B cell (primary cell): ENCODE results near the gene TTLL11. TPM values are rescaled to one million over a fixed set of nuclear protein-coding genes. Genes with fewer than 3 reads are reported as not detected.

Experiments used
- ATAC-seq: fragments of 200-7000 bp; cut with Tn5 transposase; one replicate; pipeline ENCODE4 v1.10.0; 2021; ENCODE audit warnings: low read depth, mild to moderate bottlenecking, moderate number of reproducible peaks, moderate library complexity
- CTCF ChIA-PET: fragments of 350-600 bp; sonication (Branson Sonifier 250); formaldehyde crosslinking; loops from one replicate; lab custom pipeline; 2021; ENCODE audit warnings: antibody characterized with exemption, inconsistent platforms; lab: Charles Lee
- POLR2A ChIA-PET: fragments of 350-600 bp; sonication (Branson Sonifier 250); formaldehyde crosslinking; loops from one replicate; lab custom pipeline; 2021; ENCODE audit warnings: antibody characterized with exemption; lab: Charles Lee
- DNase-seq: peaks from one replicate; pipeline ENCODE4 v3.0.0; 2013
- H2AFZ ChIP-seq: 2 replicates; pipeline ENCODE4 v1.6.1; 2012; ENCODE audit warnings: mild to moderate bottlenecking, low read depth, low read length; ENCODE audit not compliant: insufficient read depth, poor library complexity, severe bottlenecking
- H3K27ac ChIP-seq, 2 donors: 1 replicate in 1 of 2; 2 replicates in 1 of 2; pipeline ENCODE4 v1.5.1; 2012 to 2013; ENCODE audit warnings: low read length in 2 of 2, mild to moderate bottlenecking in 2 of 2, moderate library complexity in 1 of 2
- H3K27me3 ChIP-seq, 4 experiments: fragments of 200-600 bp in 1 of 4; sonication (generic) in 1 of 4; replicated peaks in 1 of 4; 1 replicate in 2 of 4; 2 replicates in 2 of 4; pipeline versions ENCODE4 v1.6.1 to v1.7.0; 2013 to 2016; ENCODE audit warnings: low read length in 3 of 4, mild to moderate bottlenecking in 2 of 4, mixed read lengths in 1 of 4, moderate library complexity in 1 of 4; ENCODE audit not compliant: insufficient read depth in 4 of 4, control insufficient read depth in 3 of 4; ENCODE audit errors: control extremely low read depth in 1 of 4
- H3K36me3 ChIP-seq, 2 experiments: replicated peaks in 1 of 2; 1 replicate in 1 of 2; 2 replicates in 1 of 2; pipeline versions ENCODE4 v1.6.1 to v1.7.1; 2013; ENCODE audit warnings: low read length in 1 of 2; ENCODE audit not compliant: insufficient read depth in 2 of 2, control insufficient read depth in 1 of 2; ENCODE audit errors: control extremely low read depth in 1 of 2, extremely low read depth in 1 of 2
- H3K4me1 ChIP-seq, 2 donors: fragments of 200-600 bp in 1 of 2; sonication (generic) in 1 of 2; 1 replicate in 1 of 2; 2 replicates in 1 of 2; pipeline versions ENCODE4 v1.5.1 to v1.6.1; 2013 to 2017; ENCODE audit warnings: low read length in 2 of 2; ENCODE audit not compliant: control insufficient read depth in 2 of 2, insufficient read depth in 2 of 2
- H3K4me2 ChIP-seq: replicated peaks from 2 replicates; pipeline ENCODE3; 2012; ENCODE audit warnings: mild to moderate bottlenecking, low read depth, low read length; ENCODE audit not compliant: poor library complexity, severe bottlenecking
- H3K4me3 ChIP-seq, 5 experiments: fragments of 200-600 bp in 1 of 5; sonication (generic) in 1 of 5; 1 replicate in 3 of 5; 2 replicates in 2 of 5; pipeline versions ENCODE4 v1.5.1 to v1.7.0; 2011 to 2016; ENCODE audit warnings: low read length in 4 of 5, mild to moderate bottlenecking in 4 of 5, low read depth in 2 of 5, control low read depth in 1 of 5, moderate library complexity in 1 of 5; ENCODE audit not compliant: insufficient read depth in 1 of 5; ENCODE audit errors: control extremely low read depth in 1 of 5, extremely low read depth in 1 of 5
- H3K79me2 ChIP-seq: fragments of 200-600 bp; sonication (generic); one replicate; pipeline ENCODE4 v1.6.0; 2016; ENCODE audit warnings: low read length; ENCODE audit not compliant: control insufficient read depth, insufficient read depth
- H3K9ac ChIP-seq: fragments of 200-600 bp; sonication (generic); 2 replicates; pipeline ENCODE4 v1.6.1; 2017; ENCODE audit warnings: mild to moderate bottlenecking, low read length, moderate library complexity
- H3K9me3 ChIP-seq, 3 donors: one replicate each; pipeline versions ENCODE4 v1.6.1 to v1.7.1; 2013; ENCODE audit warnings: low read length in 2 of 3; ENCODE audit not compliant: control insufficient read depth in 2 of 3, insufficient read depth in 1 of 3; ENCODE audit errors: control extremely low read depth in 1 of 3
- H4K20me1 ChIP-seq: 2 replicates; pipeline ENCODE4 v1.6.0; 2012; ENCODE audit warnings: mild to moderate bottlenecking, low read length; ENCODE audit not compliant: insufficient read depth, control insufficient read depth, poor library complexity, severe bottlenecking
- H3K27ac Mint-ChIP-seq: one replicate; pipeline ENCODE4 v1.8.0; 2021; ENCODE audit warnings: mixed read lengths
- H3K27me3 Mint-ChIP-seq: one replicate; pipeline ENCODE4 v1.8.0; 2021; ENCODE audit warnings: mixed read lengths
- H3K4me1 Mint-ChIP-seq: one replicate; pipeline ENCODE4 v1.8.0; 2021; ENCODE audit warnings: mixed read lengths
- H3K4me3 Mint-ChIP-seq: one replicate; pipeline ENCODE4 v1.8.0; 2021; ENCODE audit warnings: mixed read lengths
- H3K9me3 Mint-ChIP-seq: one replicate; pipeline ENCODE4 v1.8.0; 2022; ENCODE audit warnings: mixed read lengths; ENCODE audit not compliant: insufficient read depth
- CTCF ChIP-seq: fragments of 200-600 bp; IDR thresholded peaks from one replicate; pipeline ENCODE4 v1.8.0; 2022; ENCODE audit warnings: antibody characterized with exemption, mild to moderate bottlenecking
- EZH2 ChIP-seq: IDR thresholded peaks from 2 replicates; pipeline ENCODE4 v1.6.1; 2012; ENCODE audit warnings: borderline replicate concordance, low read depth, mild to moderate bottlenecking, moderate library complexity, low read length; ENCODE audit not compliant: insufficient read depth, poor library complexity, severe bottlenecking
- WGBS: methylation state at CpG from one replicate; pipeline ENCODE4 v1.1.5; 2013; ENCODE audit warnings: missing lambda C conversion rate; ENCODE audit not compliant: insufficient coverage; 5-methylcytosine and 5-hydroxymethylcytosine counted together
- intact Hi-C: fragments of 100-400 bp; cut with micrococcal nuclease; formaldehyde crosslinking; loops from one replicate; pipeline ENCODE4 v1.10.0; 2022
- polyA plus RNA-seq: library from polyadenylated mRNA; depleted of rRNA; stranded (reverse); fragments of >200 nt; gene quantifications from 2 replicates; pipeline ENCODE4 v1.2.3, GENCODE V29; 2012
- total RNA-seq, 2 donors: library from RNA; stranded (reverse); fragments of 120-200 nt in 1 of 2; gene quantifications; 1 replicate in 1 of 2; 2 replicates in 1 of 2; pipeline versions ENCODE4 v1.2.3 to v1.2.4, GENCODE V29; 2013 to 2022

The TTLL11 gene
- total and polyA plus RNA-seq, 2 donors (not counting 1 experiment from before 2014, with no cell fraction given): 3.6 to 3.8 TPM

GRCh38 chr9:121817476-121817875, 275.6 kb downstream of the TTLL11 start:
- DNase-seq (no peak), ATAC-seq (no peak)
- Histone ChIP-seq H3K9ac (no peak overlapping the region), H3K36me3 (no peaks in the 10 kb centered on the region), H3K4me2 (no peak overlapping the region), H3K27me3 (no peaks in the 10 kb centered on the region), H3K79me2 (no peaks in the 10 kb centered on the region), H3K9me3 (no peaks in the 10 kb centered on the region), H2AFZ (no peak overlapping the region), H4K20me1 (no peaks in the 10 kb centered on the region), H3K4me3 (no peak overlapping the region), H3K27ac (no peak overlapping the region), H3K4me1 (no peaks in the 10 kb centered on the region)
- Mint-ChIP-seq H3K4me3 (no peak overlapping the region), H3K9me3 (no peaks in the 10 kb centered on the region), H3K27me3 (no peaks in the 10 kb centered on the region), H3K4me1 (peaks cover 14% of the 10 kb centered on the region), H3K27ac (no peak overlapping the region)
- CTCF ChIA-PET: no interaction called here
- POLR2A ChIA-PET: no interaction called here
- TF ChIP-seq CTCF: no peak
- no peak for TF ChIP-seq EZH2
- WGBS: 86% methylated on average over 9 of the region's 9 CpGs
- intact Hi-C loops: no loop called here

GRCh38 chr9:121816845-121817450, 276.2 kb downstream of the TTLL11 start:
- CTCF ChIA-PET: no interaction called here

More at GRCh38 chr9:121816845-121817450, 276.2 kb downstream of the TTLL11 start:
- peaks cover 9% of the 10 kb centered on the region for H3K4me1 Mint-ChIP-seq
- no peak overlapping the region for H3K27ac Mint-ChIP-seq
- ATAC-seq (no peak), DNase-seq (no peak)
- H3K27me3 Mint-ChIP-seq: no peaks in the 10 kb centered on the region
- H3K9me3 Mint-ChIP-seq: no peaks in the 10 kb centered on the region
- H3K9me3 ChIP-seq: no peaks in the 10 kb centered on the region
- WGBS: 84% methylated on average over 9 of the region's 12 CpGs
- TF ChIP-seq CTCF (no peak), EZH2 (no peak)
- H3K4me1 ChIP-seq: no peaks in the 10 kb centered on the region
- H3K27me3 ChIP-seq: no peaks in the 10 kb centered on the region
- H3K4me3 ChIP-seq: no peak overlapping the region
- intact Hi-C loops: no loop called here
- no peak overlapping the region for H3K4me2 ChIP-seq
- H3K27ac ChIP-seq: no peak overlapping the region
- no peak overlapping the region for H3K9ac ChIP-seq
- no peaks in the 10 kb centered on the region for H3K36me3 ChIP-seq
- POLR2A ChIA-PET: no interaction called here
- H3K4me3 Mint-ChIP-seq: no peak overlapping the region
- H2AFZ ChIP-seq: no peak overlapping the region
- no peaks in the 10 kb centered on the region for H3K79me2 ChIP-seq
- H4K20me1 ChIP-seq: no peaks in the 10 kb centered on the region
